ENCODE measurements around the gene UNC5C.

DNA sequence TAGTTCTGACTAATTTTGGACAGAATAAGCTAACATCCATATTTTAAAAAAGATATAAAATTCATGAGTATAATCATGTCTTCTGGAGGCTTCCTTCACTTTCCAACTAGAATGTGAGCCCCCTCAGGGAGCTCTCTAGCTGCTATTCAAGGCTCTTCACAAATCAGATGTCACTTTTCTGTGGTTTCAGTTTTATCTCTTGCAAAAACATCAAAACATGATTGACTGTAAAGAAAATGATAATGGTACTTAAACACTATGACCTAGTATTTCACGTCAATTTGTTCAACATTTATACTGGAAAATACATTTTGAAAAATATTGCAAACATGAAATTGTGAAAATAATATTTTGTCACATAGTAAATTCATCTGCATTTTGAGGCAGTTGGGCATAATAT lies 234.2 kb downstream of the UNC5C start:
- TF ChIP-seq, protein P1, sequence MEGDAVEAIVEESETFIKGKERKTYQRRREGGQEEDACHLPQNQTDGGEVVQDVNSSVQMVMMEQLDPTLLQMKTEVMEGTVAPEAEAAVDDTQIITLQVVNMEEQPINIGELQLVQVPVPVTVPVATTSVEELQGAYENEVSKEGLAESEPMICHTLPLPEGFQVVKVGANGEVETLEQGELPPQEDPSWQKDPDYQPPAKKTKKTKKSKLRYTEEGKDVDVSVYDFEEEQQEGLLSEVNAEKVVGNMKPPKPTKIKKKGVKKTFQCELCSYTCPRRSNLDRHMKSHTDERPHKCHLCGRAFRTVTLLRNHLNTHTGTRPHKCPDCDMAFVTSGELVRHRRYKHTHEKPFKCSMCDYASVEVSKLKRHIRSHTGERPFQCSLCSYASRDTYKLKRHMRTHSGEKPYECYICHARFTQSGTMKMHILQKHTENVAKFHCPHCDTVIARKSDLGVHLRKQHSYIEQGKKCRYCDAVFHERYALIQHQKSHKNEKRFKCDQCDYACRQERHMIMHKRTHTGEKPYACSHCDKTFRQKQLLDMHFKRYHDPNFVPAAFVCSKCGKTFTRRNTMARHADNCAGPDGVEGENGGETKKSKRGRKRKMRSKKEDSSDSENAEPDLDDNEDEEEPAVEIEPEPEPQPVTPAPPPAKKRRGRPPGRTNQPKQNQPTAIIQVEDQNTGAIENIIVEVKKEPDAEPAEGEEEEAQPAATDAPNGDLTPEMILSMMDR (IDR thresholded peaks at IDR 0.05): no peak
- TF ChIP-seq POLR2AphosphoS5 (IDR thresholded peaks at IDR 0.05) (no peak), POLR2A (IDR thresholded peaks at IDR 0.05) (no peak)
